NCI-H187 treated with DMSO at 0.1 percent for 48 hours (cell line): ENCODE data around the gene RBMS1.
"Not testable (repeated sequence)": the region's sequence is repeated elsewhere in the genome, so short reads cannot be mapped to it uniquely, and the experiment has no call there.

Source experiments
- DNase-seq: peaks from one replicate; lab custom pipeline; 2025; lab: John Stamatoyannopoulos, UW

The RBMS1 gene

GRCh38 chr2:160469621-160470204 is 23.9 kb downstream of the RBMS1 start:
- DNase-seq: no peak

GRCh38 chr2:160469164-160469563 is 24.4 kb downstream of the RBMS1 start:
- no peak for DNase-seq

- no peak for DNase-seq
These were observed 26.5 kb downstream of the RBMS1 start for GRCh38 chr2:160467086-160467485.

- DNase-seq: no peak
These were observed 28.2 kb downstream of the RBMS1 start for GRCh38 chr2:160465406-160465805.

- DNase-seq: no peak
These were observed 28.6 kb downstream of the RBMS1 start for GRCh38 chr2:160465002-160465401.

GRCh38 chr2:160464017-160464416 is 29.6 kb downstream of the RBMS1 start:
- DNase-seq: no peak

- DNase-seq: no peak
These were observed 30.4 kb downstream of the RBMS1 start for GRCh38 chr2:160463245-160463644.

GRCh38 chr2:160460333-160460731 is 33.3 kb downstream of the RBMS1 start:
- DNase-seq: no peak

- no peak for DNase-seq
These were observed 33.9 kb downstream of the RBMS1 start for GRCh38 chr2:160459538-160460332.

- no peak for DNase-seq
These were observed 34.7 kb downstream of the RBMS1 start for GRCh38 chr2:160458718-160459453.

- DNase-seq: no peak
These were observed 36.0 kb downstream of the RBMS1 start for GRCh38 chr2:160457588-160457987.

GRCh38 chr2:160454070-160454797 is 39.4 kb downstream of the RBMS1 start:
- no peak for DNase-seq

GRCh38 chr2:160453111-160453820 is 40.3 kb downstream of the RBMS1 start:
- DNase-seq: no peak

GRCh38 chr2:160450486-160450885 is 43.1 kb downstream of the RBMS1 start:
- DNase-seq: no peak

GRCh38 chr2:160448821-160449220 is 44.8 kb downstream of the RBMS1 start:
- not testable (repeated sequence) for DNase-seq

GRCh38 chr2:160445673-160446072 is 47.9 kb downstream of the RBMS1 start:
- no peak for DNase-seq

GRCh38 chr2:160442603-160443002 is 51.0 kb downstream of the RBMS1 start:
- no peak for DNase-seq

GRCh38 chr2:160440888-160441287 is 52.7 kb downstream of the RBMS1 start:
- DNase-seq: no peak

- DNase-seq: not testable (repeated sequence)
These were observed 54.6 kb downstream of the RBMS1 start for GRCh38 chr2:160439038-160439437.

GRCh38 chr2:160437273-160437672 is 56.3 kb downstream of the RBMS1 start:
- DNase-seq: no peak

- no peak for DNase-seq
These were observed 59.2 kb downstream of the RBMS1 start for GRCh38 chr2:160434254-160434948.
